Adrenal gland (tissue), 12 donors: Measurements from ENCODE around the gene PLXNA2. TPM values are rescaled to one million over a fixed set of nuclear protein-coding genes. Genes with fewer than 3 reads are reported as not detected.

Experiments
- DNase-seq, 7 donors: peaks; one replicate each; pipeline ENCODE4 v3.0.0-alpha.2; 2019 to 2020
- H3K27ac ChIP-seq, 5 donors: fragments of 200-600 bp; sonication (generic) in 4 of 5; 1 replicate in 3 of 5; 2 replicates in 2 of 5; pipeline versions ENCODE4 v1.5.1 to v1.8.0; 2016 to 2020; ENCODE audit warnings: mild to moderate bottlenecking in 1 of 5
- H3K27me3 ChIP-seq: fragments of 200-600 bp; 2 replicates; pipeline ENCODE4 v1.8.0; 2021
- H3K36me3 ChIP-seq, 2 donors: fragments of 200-600 bp; replicated peaks in 1 of 2; 1 replicate in 1 of 2; 2 replicates in 1 of 2; pipeline versions ENCODE4 v1.5.1 to v1.8.0; 2018 to 2022
- H3K4me1 ChIP-seq, 2 donors: fragments of 200-600 bp; replicated peaks in 1 of 2; 1 replicate in 1 of 2; 2 replicates in 1 of 2; pipeline versions ENCODE4 v1.5.1 to v1.8.0; 2018 to 2021
- H3K4me3 ChIP-seq, 4 donors: fragments of 200-600 bp; sonication (generic) in 3 of 4; one replicate each; pipeline ENCODE4 v1.5.1; 2016 to 2018
- H3K9me3 ChIP-seq, 3 donors: fragments of 200-600 bp; sonication (generic) in 1 of 3; replicated peaks in 1 of 3; 1 replicate in 2 of 3; 2 replicates in 1 of 3; pipeline versions ENCODE4 v1.5.1 to v1.8.0; 2016 to 2021
- POLR2A ChIP-seq, 2 donors: fragments of 450-650 bp; IDR thresholded peaks; one replicate each; pipeline ENCODE4 v1.6.1; 2017; ENCODE audit warnings: antibody characterized with exemption in 2 of 2, mild to moderate bottlenecking in 2 of 2, moderate library complexity in 1 of 2
- WGBS, 4 donors: extraction: QIAGEN DNeasy Blood & Tissue Kit in 2 of 4; methylation state at CpG; one replicate each; pipeline versions ENCODE4 v1.1.5 to v1.1.7; 2013 to 2017; 5-methylcytosine and 5-hydroxymethylcytosine counted together
- intact Hi-C, 2 donors: fragments of 100-400 bp; cut with DNase I; formaldehyde crosslinking; loops; one replicate each; pipeline versions ENCODE4 v1.14.1 to v1.15.0; 2022 to 2023
- polyA plus RNA-seq, 3 donors: library from polyadenylated mRNA; stranded (reverse); fragments of 200-250 nt in 2 of 3; fragments of 350-450 nt in 1 of 3; fragmentation: Illumina TruSeq in 1 of 3; extraction: RNeasy Lipid Tissue Mini Kit (QIAGEN cat#74804) in 1 of 3; gene quantifications; one replicate each; pipeline ENCODE4 v1.2.3, GENCODE V29; 2013 to 2014
- total RNA-seq, 9 donors: library from RNA; depleted of rRNA in 4 of 9; stranded (reverse); fragments of >200 nt in 4 of 9; fragments of 120-200 nt in 1 of 9; fragmentation: NEBNext Ultra II Directional in 1 of 9; extraction: Animal tissue kit (Norgen Biotek cat#: 25700) in 1 of 9; gene quantifications; one replicate each; pipeline versions ENCODE4 v1.1.0 to v1.2.4, GENCODE V29; 2013 to 2023
- TF ChIP-seq, protein P1 (sequence below), 6 experiments: fragments of 450-650 bp in 4 of 6; fragments of 200-600 bp in 2 of 6; sonication (generic) in 1 of 6; IDR thresholded peaks; 1 replicate in 5 of 6; 2 replicates in 1 of 6; pipeline versions ENCODE4 v1.5.1 to v1.8.0; 2016 to 2021; ENCODE audit warnings: antibody characterized with exemption in 6 of 6, mild to moderate bottlenecking in 2 of 6, moderate library complexity in 1 of 6
- donor health status: healthy with polysubstance abuse.
- donor health status: Bipolar disorder and iron deficiency.
- donor health status: DM: yes; HTN: yes; CAD: no.
- donor health status: DM: no; HTN: no; CAD: no.
- donor health status: DM: no; HTN: no; CAD: no.
- donor health status: DM: yes; HTN: yes; CAD: no.

Gene PLXNA2
- total and polyA plus RNA-seq, 12 donors, result 2.7 to 9.4 (median 4.5) TPM

GRCh38 chr1:208228550-208228949, 15.6 kb downstream of the PLXNA2 start:
- Histone ChIP-seq H3K36me3 (no peaks in the 10 kb centered on the region), H3K4me1 (peaks cover 0 to 24% of the 10 kb centered on the region in 2 donors)

DNA sequence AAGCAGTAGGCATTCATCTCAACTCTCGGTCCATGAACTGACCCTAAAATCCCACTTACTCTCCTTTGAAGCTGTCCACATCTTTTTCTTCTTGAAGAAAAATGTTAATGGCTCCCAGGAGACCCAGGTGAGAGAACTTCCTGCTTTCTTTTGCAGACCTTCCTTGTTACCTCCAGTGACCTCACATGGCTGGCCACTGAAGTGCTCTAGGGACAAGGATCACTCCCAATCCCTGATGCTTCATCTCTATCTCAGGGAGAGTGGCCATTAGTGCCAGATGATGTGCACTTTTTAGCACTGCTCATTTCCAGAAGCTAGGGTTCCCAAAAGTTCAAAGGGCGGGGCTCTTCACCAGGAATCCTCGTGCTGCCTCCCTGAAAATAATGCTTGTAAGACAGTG, 16.2 kb downstream of the PLXNA2 start:
- TF ChIP-seq, protein P1, sequence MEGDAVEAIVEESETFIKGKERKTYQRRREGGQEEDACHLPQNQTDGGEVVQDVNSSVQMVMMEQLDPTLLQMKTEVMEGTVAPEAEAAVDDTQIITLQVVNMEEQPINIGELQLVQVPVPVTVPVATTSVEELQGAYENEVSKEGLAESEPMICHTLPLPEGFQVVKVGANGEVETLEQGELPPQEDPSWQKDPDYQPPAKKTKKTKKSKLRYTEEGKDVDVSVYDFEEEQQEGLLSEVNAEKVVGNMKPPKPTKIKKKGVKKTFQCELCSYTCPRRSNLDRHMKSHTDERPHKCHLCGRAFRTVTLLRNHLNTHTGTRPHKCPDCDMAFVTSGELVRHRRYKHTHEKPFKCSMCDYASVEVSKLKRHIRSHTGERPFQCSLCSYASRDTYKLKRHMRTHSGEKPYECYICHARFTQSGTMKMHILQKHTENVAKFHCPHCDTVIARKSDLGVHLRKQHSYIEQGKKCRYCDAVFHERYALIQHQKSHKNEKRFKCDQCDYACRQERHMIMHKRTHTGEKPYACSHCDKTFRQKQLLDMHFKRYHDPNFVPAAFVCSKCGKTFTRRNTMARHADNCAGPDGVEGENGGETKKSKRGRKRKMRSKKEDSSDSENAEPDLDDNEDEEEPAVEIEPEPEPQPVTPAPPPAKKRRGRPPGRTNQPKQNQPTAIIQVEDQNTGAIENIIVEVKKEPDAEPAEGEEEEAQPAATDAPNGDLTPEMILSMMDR (IDR thresholded peaks at IDR 0.05), result no peak
- TF ChIP-seq POLR2A (IDR thresholded peaks at IDR 0.05), result no peak
- Histone ChIP-seq H3K4me1 (peaks cover 0 to 24% of the 10 kb centered on the region in 2 donors), H3K9me3 (no peaks in the 10 kb centered on the region), H3K27ac (no peak overlapping the region), H3K27me3 (no peaks in the 10 kb centered on the region), H3K36me3 (no peaks in the 10 kb centered on the region), H3K4me3 (no peak overlapping the region)
- DNase-seq, result no peak
- intact Hi-C loops, result no loop called here
- 79 to 86% (median 86%) methylated on average over 3 of the region's 3 CpGs for WGBS, 4 donors

More at GRCh38 chr1:208228550-208228949, 15.6 kb downstream of the PLXNA2 start:
- H3K9me3 ChIP-seq, result no peaks in the 10 kb centered on the region
- intact Hi-C loops, result no loop called here
- no peak overlapping the region for H3K27ac ChIP-seq
- H3K27me3 ChIP-seq, result no peaks in the 10 kb centered on the region
- 77 to 89% (median 84%) methylated on average over 2 of the region's 2 CpGs for WGBS, 4 donors
- no peak for TF ChIP-seq POLR2A (IDR thresholded peaks at IDR 0.05)
- TF ChIP-seq, protein P1 (IDR thresholded peaks at IDR 0.05), result no peak
- H3K4me3 ChIP-seq, result no peak overlapping the region
- no peak for DNase-seq

- intact Hi-C loops, result no loop called here
- DNase-seq, result no peak
- TF ChIP-seq, protein P1 (IDR thresholded peaks at IDR 0.05), result no peak
- TF ChIP-seq POLR2A (IDR thresholded peaks at IDR 0.05), result no peak
- Histone ChIP-seq H3K4me3 (no peak overlapping the region), H3K9me3 (no peaks in the 10 kb centered on the region), H3K27me3 (no peaks in the 10 kb centered on the region), H3K4me1 (peaks cover 0 to 24% of the 10 kb centered on the region in 2 donors), H3K27ac (peak overlapping the region in 1 of 5 donors; percentile 54), H3K36me3 (no peaks in the 10 kb centered on the region)
- 70 to 87% (median 77%) methylated on average over 4 of the region's 4 CpGs for WGBS, 4 donors
Measured at GRCh38 chr1:208227366-208227765, 16.8 kb downstream of the PLXNA2 start.

GRCh38 chr1:208225954-208226937, 17.9 kb downstream of the PLXNA2 start:
- Histone ChIP-seq H3K9me3 (no peaks in the 10 kb centered on the region), H3K36me3 (no peaks in the 10 kb centered on the region), H3K4me3 (no peak overlapping the region), H3K27me3 (no peaks in the 10 kb centered on the region), H3K4me1 (peaks cover 0 to 30% of the 10 kb centered on the region in 2 donors), H3K27ac (peak overlapping the region in 2 of 5 donors; percentile 21 to 54)
- intact Hi-C loops, result no loop called here
- TF ChIP-seq, protein P1 (IDR thresholded peaks at IDR 0.05), result no peak
- TF ChIP-seq POLR2A (IDR thresholded peaks at IDR 0.05), result no peak
- no peak for DNase-seq
- WGBS, 4 donors, result 57 to 72% (median 64%) methylated on average over 13 of the region's 13 CpGs
